Nephron progenitor cell (in vitro differentiated cells): ENCODE measurements around the gene GJB1.
A peak's percentile ranks its signal among the peaks of the same experiment; 100 is the strongest.

Source experiments
- DNase-seq: peaks from one replicate; pipeline ENCODE4 v3.0.0; 2021
- H3K27ac Mint-ChIP-seq: 2 replicates; pipeline ENCODE4 v1.8.0; 2021; ENCODE audit warnings: mild to moderate bottlenecking, moderate library complexity, mixed read lengths
- H3K27me3 Mint-ChIP-seq: 2 replicates; pipeline ENCODE4 v1.8.0; 2021; ENCODE audit warnings: mild to moderate bottlenecking, low read depth, mixed read lengths; ENCODE audit not compliant: poor library complexity
- H3K36me3 Mint-ChIP-seq: 2 replicates; pipeline ENCODE4 v1.8.0; 2021; ENCODE audit warnings: low read depth, mixed read lengths
- H3K4me1 Mint-ChIP-seq: 2 replicates; pipeline ENCODE4 v1.8.0; 2021; ENCODE audit warnings: mixed read lengths
- H3K4me3 Mint-ChIP-seq: 2 replicates; pipeline ENCODE4 v1.8.0; 2021; ENCODE audit warnings: mild to moderate bottlenecking, moderate library complexity, mixed read lengths
- H3K9me3 Mint-ChIP-seq: 2 replicates; pipeline ENCODE4 v1.8.0; 2021; ENCODE audit warnings: mild to moderate bottlenecking, moderate library complexity, mixed read lengths
- TF ChIP-seq, protein P1 (sequence below): fragments of 200-600 bp; sonication (generic); IDR thresholded peaks from 2 replicates; pipeline ENCODE4 v1.5.0; 2021; ENCODE audit warnings: antibody characterized with exemption

Gene GJB1

DNA sequence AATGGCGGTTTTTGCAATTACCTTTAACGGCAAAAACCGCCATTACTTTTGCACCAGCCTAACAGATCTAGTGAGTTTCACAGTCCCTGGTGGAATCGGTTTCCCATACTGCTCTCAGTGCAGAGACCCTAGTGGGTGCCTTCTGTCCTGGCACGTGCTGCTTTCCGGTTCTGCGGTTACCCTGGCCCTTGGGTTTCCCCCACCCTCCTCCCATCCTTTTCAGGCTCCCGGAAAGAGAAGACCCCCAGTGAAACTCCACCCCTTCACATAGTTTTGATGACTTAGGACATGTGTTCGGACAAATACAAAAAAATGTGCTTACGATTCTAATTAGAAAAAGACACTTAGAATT, 41.5 kb upstream of the GJB1 start:
- no peak for DNase-seq
- peaks cover 56% of the 10 kb centered on the region for H3K4me1 Mint-ChIP-seq
- H3K36me3 Mint-ChIP-seq, result no peaks in the 10 kb centered on the region
- TF ChIP-seq, protein P1, sequence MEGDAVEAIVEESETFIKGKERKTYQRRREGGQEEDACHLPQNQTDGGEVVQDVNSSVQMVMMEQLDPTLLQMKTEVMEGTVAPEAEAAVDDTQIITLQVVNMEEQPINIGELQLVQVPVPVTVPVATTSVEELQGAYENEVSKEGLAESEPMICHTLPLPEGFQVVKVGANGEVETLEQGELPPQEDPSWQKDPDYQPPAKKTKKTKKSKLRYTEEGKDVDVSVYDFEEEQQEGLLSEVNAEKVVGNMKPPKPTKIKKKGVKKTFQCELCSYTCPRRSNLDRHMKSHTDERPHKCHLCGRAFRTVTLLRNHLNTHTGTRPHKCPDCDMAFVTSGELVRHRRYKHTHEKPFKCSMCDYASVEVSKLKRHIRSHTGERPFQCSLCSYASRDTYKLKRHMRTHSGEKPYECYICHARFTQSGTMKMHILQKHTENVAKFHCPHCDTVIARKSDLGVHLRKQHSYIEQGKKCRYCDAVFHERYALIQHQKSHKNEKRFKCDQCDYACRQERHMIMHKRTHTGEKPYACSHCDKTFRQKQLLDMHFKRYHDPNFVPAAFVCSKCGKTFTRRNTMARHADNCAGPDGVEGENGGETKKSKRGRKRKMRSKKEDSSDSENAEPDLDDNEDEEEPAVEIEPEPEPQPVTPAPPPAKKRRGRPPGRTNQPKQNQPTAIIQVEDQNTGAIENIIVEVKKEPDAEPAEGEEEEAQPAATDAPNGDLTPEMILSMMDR, result no peak
- peaks cover 2% of the 10 kb centered on the region for H3K27me3 Mint-ChIP-seq
- H3K27ac Mint-ChIP-seq, result peak overlapping the region; percentile 100
- H3K9me3 Mint-ChIP-seq, result peaks cover 63% of the 10 kb centered on the region
- peak overlapping the region; percentile 84 for H3K4me3 Mint-ChIP-seq

GRCh38 chrX:71181910-71182799, 40.9 kb upstream of the GJB1 start:
- TF ChIP-seq, protein P1, result no peak

DNA sequence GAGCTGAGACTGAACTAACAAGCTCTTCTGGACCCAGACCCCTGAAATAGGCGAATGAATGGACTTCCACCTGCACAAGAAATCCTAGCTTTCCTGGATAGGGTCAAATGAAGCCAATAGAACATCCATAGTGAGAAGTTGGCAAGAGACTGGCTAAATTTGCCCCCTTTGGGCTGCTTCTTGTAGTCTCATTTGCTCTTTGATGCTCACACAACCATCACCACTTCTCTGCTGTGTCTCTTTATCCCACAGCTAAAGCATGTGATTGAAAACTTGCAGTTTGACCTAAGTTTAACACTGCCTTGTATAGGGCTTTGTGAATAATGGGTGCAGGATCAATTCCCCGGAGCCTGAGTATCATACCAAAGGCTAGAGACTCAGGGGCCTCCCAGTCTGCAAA, 40.2 kb upstream of the GJB1 start:
- peaks cover 57% of the 10 kb centered on the region for H3K9me3 Mint-ChIP-seq
- TF ChIP-seq, protein P1, result no peak
- peak overlapping the region; percentile 100 for H3K27ac Mint-ChIP-seq

More at GRCh38 chrX:71181910-71182799, 40.9 kb upstream of the GJB1 start:
- Mint-ChIP-seq H3K9me3 (peaks cover 63% of the 10 kb centered on the region), H3K4me1 (peaks cover 55% of the 10 kb centered on the region), H3K36me3 (no peaks in the 10 kb centered on the region), H3K27me3 (peaks cover 4% of the 10 kb centered on the region), H3K27ac (peak overlapping the region; percentile 100), H3K4me3 (peak overlapping the region; percentile 84)
- peak; percentile 71 for DNase-seq

GRCh38 chrX:71183341-71183740, 39.7 kb upstream of the GJB1 start:
- H3K27me3 Mint-ChIP-seq, result peaks cover 4% of the 10 kb centered on the region
- H3K27ac Mint-ChIP-seq, result peak overlapping the region; percentile 90
- peak; percentile 12 for DNase-seq
- TF ChIP-seq, protein P1, result no peak
- H3K4me3 Mint-ChIP-seq, result no peak overlapping the region
- peaks cover 52% of the 10 kb centered on the region for H3K9me3 Mint-ChIP-seq
- no peaks in the 10 kb centered on the region for H3K36me3 Mint-ChIP-seq
- peaks cover 43% of the 10 kb centered on the region for H3K4me1 Mint-ChIP-seq

More for the DNA sequence above, 40.2 kb upstream of the GJB1 start:
- H3K4me1 Mint-ChIP-seq, result peaks cover 48% of the 10 kb centered on the region
- H3K36me3 Mint-ChIP-seq, result no peaks in the 10 kb centered on the region
- H3K4me3 Mint-ChIP-seq, result peak overlapping the region; percentile 84
- peaks cover 4% of the 10 kb centered on the region for H3K27me3 Mint-ChIP-seq
- DNase-seq, result no peak

- no peak for DNase-seq
- TF ChIP-seq, protein P1, result no peak
- H3K9me3 Mint-ChIP-seq, result peaks cover 50% of the 10 kb centered on the region
- H3K4me3 Mint-ChIP-seq, result no peak overlapping the region
- H3K27ac Mint-ChIP-seq, result peak overlapping the region; percentile 90
- peaks cover 40% of the 10 kb centered on the region for H3K4me1 Mint-ChIP-seq
- H3K36me3 Mint-ChIP-seq, result no peaks in the 10 kb centered on the region
- peaks cover 4% of the 10 kb centered on the region for H3K27me3 Mint-ChIP-seq
These were observed 38.9 kb upstream of the GJB1 start for GRCh38 chrX:71184092-71184491.
